Anterior cingulate cortex (tissue), 58 donors: ENCODE measurements around the gene CD209.

ENCODE experiments used
- DNase-seq, 58 donors: peaks; one replicate each; lab custom pipeline; 2025; lab: John Stamatoyannopoulos, UW

The CD209 gene

DNA sequence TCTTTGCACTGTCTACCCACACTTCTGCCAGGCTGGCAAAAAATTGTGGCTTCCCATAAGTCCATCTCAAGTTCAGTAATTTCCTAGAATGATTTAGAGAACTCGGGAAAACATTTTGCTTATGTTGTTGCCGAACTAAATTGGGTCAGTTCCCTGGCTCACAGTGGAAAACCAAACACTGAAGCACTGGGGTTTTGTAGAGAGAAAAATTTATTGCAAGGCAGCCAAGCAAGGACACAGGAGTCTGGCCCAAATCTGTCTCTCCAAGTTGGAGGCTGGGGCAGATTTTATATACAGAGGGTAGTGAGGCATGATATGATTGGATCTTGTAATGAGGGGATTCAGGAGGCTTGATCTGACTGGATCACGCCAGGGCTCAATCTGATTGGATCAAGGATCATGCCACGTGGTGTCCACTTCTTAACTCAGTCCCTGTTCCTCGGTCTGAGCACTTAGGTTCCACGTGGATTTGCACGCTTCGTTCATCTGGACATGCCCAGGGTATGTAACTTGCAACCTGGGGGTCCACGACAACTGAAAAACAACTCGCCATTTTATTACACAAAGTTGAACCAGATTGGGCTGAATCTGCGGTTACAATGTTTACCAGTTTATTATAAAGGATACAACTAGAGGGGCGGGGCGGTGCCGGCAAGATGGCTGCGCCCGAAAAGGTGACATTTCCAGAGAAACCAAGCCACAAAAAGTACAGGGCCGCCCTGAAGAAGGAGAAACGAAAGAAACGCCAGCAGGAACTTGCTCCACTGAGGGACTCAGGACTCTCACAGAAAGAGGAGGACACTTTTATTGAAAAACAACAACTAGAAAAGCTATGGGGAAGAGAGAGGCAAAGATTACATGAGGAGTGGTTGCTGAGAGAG, 7.3 kb downstream of the CD209 start:
- DNase-seq, result peak in 6 of 58 donors; percentile 1 to 20 (median 4)

DNA sequence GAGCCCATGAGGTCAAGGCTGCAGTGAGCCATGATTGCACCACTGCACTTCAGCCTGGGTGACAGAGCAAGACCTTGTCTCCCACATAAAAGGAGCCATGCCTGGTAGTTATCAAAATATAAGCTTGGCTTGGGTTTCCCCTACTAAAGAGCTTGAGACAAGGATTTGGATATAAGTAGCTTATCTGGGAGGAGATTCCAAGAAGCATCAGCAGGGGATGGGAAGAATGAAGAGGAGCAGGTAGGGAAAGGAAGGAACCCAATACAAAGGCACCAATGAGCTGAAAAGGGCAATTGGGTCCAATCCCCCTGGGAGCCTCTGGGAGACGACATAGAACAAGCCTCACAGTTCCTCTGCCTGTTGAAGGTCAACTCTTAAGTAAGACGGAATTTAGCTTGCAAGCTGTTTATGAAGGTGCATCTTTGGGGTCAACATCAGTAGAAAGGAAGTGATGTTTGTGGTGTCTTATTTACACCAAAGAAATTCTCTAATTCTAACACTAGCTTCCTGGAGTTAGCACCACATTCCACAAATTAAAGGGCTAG, 8.1 kb downstream of the CD209 start:
- DNase-seq, result no peak

DNA sequence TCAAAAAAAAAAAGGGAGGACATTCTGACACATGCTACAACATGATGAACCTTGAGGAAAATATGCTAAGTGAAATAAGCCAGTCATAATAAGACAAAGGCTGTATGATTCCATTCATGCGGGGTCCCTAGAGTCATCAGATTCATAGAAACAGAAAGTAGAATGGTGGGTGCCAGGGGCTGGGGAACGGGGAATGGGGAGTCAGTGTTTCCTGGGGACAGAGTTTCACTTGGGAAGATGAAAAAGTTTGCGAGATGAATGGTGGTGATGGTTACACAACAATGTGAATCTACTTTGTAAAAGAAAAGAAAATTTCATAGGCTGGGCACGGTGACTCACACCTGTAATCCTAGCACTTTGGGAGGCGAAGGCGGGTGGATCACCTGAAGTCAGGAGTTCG, 9.3 kb downstream of the CD209 start:
- DNase-seq, result no peak

DNA sequence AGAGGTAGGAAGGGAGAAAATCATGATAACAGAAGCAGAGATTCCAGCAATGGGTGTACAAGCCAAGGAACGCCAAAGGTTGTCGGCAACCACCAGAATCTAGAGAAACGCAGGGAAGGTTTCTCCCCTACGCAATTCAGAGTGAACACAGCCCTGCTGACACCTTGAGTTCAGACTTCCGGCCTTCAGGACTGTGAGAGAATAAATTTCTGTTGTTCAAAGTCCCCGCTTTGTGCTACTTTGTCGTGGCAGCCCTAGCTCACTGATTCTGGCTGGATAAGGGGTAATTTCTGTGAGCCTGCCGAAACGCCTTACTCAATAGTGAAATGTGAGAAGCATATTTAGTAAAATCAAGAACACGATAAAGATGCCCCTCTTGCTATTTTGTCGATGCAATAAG, 10.1 kb downstream of the CD209 start:
- DNase-seq, result no peak

DNA sequence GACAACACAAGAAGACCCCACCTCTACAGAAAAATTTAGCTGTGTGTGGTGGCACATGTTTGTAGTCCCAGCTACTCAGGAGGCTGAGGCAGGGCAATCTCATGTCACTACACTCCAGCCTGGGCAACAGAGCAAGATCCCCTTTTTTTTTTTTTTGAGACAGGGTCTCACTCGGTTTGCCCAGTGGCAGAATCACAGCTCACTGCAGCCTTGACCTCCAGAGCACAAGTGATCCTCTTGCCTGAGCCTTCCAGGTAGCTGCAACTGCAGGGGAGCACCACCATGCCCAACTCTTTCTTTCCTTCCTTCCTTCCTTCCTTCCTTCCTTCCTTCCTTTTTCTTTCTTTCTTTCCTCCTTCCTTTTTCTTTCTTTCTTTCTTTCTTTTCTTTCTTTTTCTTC, 11.2 kb downstream of the CD209 start:
- DNase-seq, result no peak

DNA sequence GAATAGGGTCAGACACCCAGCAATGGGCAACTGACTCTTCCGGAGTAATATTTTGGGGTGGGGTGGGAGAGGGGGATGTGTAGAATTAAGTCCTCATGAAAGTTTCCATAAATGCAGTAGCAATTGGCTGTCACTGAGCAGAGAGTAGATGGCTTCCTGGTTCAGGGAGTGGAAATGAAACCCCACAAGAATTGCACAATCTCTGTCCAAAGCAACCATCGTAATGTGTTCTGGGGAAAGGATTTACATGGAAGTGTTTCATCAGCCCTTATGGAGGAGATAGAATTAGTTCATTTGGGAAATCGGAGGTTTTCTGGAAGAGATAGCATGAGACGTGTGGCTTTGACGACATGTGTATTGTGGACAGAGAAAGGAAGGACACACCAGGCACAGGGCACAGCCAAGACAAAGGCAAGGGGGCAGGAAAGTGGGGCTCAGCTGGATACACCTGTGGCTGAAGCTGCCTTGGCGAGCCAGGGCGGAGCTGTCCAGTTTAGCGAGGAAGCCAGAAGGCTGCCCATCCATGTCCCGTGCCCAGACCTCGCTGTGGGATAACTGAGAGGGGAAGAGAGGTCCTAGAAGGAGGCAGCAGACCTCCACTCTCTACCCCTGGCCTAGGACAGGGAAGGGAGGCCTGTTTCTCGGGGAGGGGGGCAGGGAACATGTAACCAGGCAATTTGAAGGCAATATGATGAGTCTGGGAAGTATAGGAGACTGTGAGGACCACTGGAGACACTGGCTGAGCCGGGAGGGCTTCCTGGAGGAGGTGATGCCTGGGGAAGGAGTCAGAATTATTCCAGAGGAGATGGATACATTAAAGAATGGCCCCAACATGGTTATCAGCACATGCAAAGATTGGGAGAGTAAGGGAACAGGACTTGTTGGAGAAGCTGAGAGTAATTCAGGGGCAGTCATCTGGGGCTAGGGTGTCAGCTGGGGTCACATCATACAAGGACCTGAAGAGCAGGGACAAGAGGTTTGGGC, 12.8 kb downstream of the CD209 start:
- DNase-seq, result peak in 1 of 58 donors; percentile 10

DNA sequence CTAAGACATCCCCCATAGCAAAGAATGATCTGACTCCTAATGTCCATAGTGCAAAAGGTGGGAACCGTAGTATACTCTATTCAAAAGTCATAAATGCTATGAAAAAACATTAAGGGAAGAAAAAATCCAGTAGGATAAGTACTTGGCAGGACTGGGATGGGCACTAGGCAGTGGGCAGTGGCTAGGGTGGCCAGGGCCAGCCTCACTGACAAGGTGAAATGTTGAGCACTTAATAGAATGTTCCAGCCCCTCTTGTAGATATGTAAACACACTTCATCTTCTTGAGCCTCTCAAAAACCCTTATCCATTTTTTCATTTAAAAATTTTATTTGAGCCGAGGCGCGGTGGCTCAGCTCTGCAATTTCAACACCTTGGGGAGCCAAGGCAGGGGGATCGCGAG, 14.0 kb downstream of the CD209 start:
- no peak for DNase-seq

DNA sequence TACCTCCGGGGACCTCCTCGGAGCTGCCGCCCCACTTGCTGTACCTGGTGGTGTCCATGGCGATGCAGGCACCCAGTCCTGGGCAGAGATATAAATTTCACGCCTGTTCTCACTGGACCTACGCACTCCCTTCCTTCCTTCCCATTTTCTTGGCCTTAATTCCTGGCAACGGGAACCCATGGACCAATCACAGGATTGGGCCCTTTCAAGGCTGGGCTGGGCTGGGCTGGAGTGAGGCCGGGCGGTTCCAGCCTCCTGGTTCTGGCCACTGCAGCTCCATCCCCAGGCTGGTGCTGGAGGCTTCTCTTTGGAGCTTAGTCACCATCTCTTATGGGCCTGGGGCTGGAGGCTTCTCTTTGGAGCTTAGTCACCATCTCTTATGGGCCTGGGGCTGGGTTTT, 15.3 kb downstream of the CD209 start, which contains the start of gene CLEC4G:
Gene CLEC4G, minus strand, starts transcription at position 66 of the 400 bp plus-strand sequence. Its CDS starts 8 bp downstream, at position 58.
- DNase-seq, result no peak

DNA sequence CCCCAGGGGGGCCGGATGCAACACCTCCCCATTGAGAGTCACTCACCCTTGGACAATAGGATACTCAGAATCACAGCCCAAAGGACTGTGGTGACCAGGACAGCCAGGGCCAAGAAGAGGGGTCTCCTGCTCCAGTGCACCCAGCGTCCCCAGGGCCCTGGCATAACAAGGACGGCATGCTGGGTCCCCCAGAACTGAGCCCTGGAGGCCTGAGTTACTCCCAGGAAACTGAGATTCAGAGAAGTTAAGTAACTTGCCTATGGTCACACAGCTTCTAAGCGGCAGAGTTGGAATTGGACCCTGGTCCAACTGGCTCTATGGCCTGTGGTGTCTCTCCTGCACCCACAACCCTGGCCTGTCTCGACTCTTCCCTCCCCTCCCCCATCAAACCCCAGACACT, 15.7 kb downstream of the CD209 start:
- DNase-seq, result no peak

DNA sequence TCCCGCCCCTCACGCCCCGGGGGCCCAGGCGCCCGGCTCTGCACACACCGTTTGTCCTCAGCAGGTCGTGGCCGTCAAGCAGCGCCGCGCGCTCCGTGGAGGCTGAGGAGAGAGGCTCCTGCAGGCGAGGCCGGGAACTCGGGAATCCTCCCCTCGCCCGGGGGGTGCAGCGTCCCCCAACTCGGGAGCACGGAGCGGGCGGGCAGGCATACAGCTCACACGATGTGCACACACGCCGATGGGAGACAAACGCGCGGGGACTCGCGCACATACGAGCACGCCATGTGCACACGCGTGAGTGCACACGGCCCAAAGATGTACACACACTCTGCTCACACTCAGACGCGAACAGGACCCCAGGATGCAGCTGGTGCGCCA, 16.1 kb downstream of the CD209 start:
- no peak for DNase-seq

DNA sequence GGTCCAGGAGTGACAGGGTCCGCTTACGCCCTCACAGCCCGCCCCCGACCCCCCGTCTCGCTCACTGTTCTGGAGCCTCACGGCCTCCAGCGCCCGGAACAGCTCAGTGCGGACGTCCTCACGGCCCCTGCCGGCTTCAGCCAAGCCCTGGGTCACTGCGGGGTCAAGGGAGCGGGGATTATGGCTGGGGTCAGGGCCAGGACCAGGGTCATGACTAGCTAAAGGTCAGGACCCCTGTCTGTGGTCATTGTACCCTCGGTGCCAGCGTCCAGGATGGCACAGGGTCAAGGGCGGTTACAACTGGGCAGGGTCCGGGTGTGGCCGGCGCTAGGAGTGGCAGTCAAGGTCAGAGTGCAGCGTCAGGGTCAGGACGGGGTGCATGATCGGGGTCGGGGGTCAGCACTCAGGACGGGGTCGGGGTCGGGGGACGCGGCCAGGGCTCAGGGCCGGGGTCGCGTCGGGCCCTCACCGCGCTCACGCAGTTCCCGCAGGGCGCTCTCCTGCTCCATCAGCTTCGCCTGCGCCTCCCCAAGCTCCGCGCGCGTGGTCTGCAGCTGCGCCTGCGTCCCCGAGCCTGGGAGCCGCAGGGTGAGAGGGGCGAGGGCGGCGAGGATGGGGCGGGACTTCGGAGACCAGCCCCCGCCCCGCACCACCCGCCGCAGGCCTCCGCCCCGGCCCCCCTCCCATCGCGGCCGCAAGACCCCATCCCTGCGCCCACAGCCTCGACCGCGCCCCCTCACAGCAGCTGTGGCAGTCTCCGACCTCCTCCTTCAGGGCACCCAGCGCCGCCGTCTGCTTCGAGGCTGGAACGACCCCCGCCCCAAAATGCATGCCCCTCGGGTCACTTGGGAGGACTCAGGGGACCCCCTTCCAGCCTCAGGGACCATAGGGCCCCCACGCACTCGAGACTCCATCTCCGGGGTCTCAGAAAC, 16.8 kb downstream of the CD209 start:
- peak in 1 of 58 donors; percentile 38 for DNase-seq

DNA sequence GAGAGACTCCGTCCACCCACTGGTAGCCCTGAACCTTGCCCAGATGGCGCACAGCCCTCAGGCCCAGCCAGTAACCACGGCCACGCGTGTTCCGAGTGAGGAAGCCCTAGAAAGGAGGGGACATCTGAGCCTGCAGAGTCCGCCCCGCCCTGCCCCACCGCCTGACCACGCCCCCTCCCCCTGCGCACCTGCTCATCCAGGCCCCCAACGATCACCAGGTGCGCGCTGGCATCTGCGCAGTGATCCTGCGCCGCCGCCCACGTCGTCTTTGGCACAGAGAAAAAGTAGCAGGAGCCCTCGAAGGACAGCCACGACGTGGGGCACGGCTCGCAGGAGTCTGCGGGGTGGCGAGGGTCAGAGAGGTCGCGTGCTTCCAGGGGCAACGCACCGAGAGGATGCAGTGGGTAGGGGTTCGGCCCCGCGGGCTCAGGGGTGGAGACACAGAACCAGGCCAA, 17.5 kb downstream of the CD209 start:
- DNase-seq, result peak in 1 of 58 donors; percentile 38

DNA sequence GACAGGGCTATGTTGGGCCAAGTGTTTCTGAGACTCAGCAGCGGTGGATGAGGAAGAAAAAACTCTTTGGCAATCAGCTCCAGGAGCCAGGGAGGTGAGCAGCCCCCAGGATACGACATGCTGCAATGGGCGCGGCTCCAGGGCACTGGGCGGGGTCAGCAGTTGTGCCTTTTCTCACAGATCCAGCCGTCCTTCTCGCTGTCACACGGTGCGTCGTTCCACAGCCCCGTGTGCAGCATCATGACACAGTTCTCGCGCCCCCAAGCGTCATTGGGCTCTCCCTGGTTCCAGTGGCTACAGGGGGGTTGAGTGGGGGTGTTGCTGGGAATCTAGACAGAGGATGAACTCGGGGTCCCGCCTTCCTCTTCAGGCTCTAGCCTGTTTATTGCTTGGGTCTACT, 18.1 kb downstream of the CD209 start:
- no peak for DNase-seq

DNA sequence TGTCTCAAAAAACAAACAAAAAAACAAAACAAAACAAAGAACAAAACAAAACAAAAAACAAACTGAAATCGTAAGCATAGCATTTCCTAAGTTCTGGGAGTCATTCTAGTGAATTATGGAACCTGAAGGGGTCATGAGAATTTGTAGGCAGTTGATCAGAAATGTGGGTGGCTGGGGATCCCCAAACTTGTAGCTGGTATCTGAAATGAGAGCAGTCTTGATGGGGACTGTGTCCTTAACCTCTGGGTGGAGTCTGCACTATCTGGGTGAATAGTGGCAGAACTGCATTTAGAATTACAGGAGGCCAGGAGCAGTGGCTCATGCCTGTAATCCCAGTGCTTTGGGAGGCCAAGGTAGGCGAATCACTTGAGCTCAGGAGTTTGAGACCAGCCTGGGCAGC, 21.5 kb downstream of the CD209 start:
- no peak for DNase-seq

DNA sequence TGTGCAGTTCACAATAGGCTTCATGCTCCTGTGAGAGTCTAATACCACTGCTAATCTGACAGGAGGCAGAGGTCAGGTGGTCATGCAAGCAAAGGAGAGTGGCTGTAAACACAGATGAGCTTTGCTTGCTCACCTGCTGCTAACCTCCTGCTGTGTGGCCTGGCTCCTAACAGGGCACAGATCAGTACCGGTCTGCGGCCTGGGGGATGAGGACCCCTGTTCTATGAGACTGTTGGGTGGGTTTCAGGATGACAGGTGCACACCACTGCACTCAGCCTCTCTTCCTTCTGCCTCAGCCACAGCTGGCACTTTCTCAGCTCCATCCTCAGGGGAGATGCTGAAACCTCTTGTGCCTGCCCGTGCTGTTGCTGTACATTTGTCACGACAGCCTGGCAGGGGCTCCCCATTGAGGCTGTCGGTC, 25.1 kb downstream of the CD209 start:
- DNase-seq, result no peak

DNA sequence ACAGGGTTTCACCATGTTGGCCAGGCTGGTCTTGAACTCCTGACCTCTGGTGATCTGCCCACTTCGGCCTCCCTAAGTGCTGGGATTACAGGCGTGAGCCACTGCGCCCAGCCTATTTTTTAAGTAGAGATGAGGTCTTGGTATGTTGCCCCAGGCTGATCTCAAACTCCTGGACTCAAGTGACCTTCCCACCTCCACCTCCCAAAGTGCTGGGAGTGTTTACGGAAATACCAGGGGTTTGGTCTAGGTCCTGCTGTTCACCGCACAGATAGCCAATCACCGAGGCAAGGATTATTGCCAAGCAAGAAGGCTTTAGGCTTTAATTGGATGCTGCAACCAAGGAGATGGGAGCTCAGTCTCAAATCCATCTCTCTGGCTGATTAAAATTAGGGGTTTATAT, 27.0 kb downstream of the CD209 start:
- DNase-seq, result no peak

DNA sequence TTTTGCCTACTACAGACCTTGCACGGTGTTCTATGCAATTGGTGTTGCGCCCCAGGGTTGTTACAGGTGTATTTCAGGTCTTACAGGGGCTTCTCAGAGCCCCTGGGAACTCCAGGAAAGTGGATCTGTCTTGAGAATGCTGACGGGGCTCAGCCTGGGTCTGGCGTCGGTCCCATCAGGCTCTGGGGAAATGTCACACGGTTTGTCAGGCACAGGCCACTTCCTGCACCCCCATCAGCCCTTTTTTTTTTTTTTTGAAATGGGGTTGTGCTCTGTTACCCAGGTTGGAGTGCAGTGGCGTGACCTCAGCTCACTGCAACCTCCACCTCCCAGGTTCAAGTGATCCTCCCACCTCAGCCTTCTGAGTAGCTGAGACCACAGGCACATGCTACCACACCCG, 28.7 kb downstream of the CD209 start:
- no peak for DNase-seq

DNA sequence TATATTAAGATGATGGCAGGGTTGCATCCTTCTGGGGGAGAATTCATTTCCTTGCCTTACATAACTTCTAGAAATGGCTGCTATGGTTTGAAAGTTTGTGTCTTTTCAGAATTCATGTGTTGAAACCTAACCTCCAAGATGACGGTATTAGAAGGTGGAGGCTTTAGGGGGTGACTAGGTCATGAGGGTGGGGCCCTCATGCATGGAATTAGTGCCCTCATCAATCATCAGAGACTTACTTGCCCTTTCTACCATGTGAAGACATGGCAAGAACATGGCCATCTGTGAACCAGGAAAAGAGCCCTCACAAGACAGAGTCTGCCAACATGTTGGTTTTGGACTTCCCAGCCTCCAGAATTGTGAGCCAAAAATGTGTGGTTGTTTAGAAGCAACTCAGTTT, 30.6 kb downstream of the CD209 start:
- no peak for DNase-seq

DNA sequence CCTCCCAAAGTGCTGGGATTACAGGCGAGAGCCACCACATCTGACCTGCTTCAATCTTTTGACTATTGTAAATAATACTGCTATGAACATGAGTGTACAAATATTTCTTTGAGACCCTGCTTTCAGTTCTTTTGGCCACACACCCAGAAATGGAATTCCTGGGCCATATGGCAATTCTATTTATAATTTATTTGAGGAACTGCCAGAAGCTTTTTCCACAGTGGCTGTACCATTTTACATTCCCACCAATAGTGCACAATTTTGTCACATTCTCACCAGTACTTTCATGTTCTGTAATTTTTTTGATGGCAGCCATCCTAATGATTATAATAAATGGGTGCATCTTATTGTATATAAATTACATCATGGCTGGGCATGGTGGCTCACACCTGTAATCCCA, 31.7 kb downstream of the CD209 start:
- DNase-seq, result no peak

DNA sequence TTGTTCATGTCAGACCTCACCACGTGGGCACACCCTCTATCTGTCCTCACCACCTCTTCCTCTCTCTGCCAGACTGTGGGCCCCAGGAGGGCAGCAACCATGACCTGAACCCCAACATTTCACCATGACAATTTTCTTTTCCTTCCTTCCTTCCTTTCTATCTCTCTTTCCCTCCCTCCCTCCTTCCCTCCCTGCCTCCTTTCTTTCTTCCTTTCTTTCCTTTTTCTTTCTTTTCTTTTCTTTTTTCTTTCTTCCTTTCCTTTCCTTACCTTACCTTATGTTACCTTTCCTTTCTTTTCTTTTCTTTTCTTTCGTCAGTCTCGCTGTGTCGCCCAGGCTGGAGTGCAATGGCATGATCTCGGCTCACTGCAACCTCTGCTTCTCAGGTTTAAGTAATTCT, 36.7 kb downstream of the CD209 start:
- no peak for DNase-seq
